GM19025 (cell line): ENCODE measurements around the gene GRIA4.
"Not testable (repeated sequence)": the region's sequence is repeated elsewhere in the genome, so short reads cannot be mapped to it uniquely, and the experiment has no call there.

Experiments used
- ATAC-seq: cut with Tn5 transposase; IDR thresholded peaks from one replicate; pipeline ENCODE4 v1.9.1; 2021; ENCODE audit warnings: mild to moderate bottlenecking, low read depth, moderate library complexity; ENCODE audit not compliant: unreplicated experiment

GRIA4 gene

DNA sequence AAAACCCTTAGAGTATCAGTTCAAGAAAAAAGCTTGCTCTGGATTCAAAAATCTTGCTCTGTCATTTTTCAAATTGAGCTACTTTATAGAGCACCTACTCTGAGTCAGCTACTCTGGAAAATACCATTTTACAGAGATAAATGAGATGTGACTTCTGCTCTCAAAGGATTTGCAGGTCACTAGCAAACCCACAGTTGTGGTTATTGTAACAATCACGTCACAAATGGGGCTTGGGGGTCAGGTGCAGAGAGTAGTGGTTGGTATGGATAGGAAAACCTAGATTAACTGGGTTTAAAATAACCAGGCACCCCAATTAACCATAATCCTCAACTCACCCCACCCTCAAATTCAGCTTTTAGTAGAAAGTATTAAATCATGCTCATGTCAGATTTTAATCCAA, 359.9 kb downstream of the GRIA4 start:
- ATAC-seq, result no peak

DNA sequence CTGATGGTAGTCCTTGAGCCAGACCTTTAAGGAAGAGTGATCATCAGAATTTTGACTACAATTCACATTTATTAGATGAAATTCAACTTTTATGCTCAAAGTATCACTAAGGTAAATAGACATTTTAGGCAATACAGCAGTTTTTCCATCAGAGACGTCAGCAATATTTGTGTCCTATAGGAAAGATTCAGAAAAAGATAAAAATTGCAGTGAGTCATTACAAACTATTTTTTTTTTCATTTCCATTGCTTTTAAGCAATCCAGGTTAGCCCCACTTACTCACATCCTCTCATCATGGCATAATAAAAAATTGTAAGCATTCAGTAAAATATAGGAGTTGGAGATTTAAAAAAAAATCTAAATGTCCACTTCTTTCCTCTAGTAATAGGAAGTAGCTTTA, 365.3 kb downstream of the GRIA4 start:
- ATAC-seq, result no peak

DNA sequence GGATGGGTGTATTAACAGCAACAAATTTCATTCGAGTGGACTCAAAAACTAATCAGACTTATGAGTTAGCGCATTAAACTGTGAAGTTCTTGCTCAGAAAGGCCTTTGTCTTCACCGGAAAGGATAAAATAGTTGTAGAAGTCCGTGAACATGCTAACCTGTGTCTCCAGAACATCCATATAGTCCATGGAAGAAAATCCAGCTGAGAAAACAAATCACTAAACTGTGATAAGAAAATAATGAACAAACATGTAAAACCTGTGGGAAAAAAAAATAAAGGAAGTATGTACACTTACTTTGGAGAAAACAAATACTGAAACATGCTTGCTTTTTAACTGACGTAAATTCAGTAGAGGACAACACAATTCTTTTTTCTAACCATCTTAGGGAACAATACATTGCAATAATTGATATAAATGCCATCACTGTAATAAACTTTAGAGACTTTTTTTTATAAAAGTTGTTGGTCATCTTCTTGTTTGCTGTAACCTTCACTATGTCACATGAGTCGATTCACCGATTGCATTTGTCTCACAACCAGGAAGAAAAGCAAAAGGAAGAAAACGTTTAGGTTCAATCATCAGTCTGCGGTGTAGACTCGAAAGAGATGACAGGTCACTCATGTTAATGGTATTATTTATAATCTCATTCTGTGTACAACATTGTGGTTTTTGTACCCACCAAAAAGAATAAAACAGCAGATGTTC, 370.3 kb downstream of the GRIA4 start:
- no peak for ATAC-seq

DNA sequence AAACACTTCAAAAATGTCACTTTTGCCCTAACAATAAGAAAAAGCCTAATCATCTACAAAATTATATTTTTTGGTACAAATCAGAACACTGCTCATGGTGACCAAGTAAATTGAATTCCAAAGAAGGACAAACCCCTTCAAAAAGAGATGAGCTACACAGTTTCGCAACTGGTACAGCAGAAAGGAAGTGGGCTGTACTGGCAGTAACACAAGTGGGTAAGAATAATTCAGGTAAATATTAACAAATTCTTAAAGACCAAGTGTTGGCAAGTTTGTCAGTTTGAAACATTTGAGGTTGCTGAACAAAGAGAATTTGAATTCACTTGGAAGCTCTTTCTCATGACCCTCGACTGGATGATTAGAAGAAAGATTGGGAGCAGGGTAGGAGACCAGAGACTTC, 376.7 kb downstream of the GRIA4 start:
- no peak for ATAC-seq

DNA sequence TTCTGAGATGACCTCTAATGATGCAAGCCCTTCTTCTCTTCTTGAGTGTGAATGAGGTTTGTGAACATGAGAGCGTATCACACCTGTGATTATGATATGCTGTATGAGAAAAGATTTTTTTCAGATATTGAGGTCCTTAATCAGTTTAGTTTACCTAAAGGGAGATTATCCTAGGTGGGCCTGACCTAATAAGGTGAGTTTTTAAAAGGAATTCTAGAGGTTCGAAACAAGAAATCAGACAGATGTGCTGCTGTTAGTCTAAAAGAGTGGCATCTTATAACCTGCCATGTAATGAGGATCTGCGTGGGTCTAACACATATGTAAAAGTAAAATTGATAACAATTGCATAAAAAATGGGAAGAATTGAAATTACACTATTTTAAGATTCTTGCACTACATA, 378.3 kb downstream of the GRIA4 start:
- no peak for ATAC-seq

DNA sequence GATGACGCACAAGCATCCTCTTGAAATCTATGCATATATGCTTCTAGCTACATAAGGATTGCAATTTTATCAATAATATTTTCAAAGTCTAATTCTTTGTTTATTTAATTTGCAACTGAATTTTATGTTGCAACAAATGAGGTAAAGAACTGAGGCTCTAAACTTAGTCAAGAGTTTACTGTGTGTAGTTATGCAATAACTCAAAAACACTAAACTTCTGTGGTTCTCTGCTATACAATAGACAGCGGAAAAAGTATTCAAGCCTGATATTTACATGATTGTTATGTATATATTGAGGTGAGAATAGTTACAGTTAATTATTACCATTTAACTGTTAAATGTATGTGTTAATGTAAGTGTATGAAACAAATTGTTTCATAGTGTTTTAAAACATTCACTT, 379.3 kb downstream of the GRIA4 start:
- ATAC-seq, result no peak

DNA sequence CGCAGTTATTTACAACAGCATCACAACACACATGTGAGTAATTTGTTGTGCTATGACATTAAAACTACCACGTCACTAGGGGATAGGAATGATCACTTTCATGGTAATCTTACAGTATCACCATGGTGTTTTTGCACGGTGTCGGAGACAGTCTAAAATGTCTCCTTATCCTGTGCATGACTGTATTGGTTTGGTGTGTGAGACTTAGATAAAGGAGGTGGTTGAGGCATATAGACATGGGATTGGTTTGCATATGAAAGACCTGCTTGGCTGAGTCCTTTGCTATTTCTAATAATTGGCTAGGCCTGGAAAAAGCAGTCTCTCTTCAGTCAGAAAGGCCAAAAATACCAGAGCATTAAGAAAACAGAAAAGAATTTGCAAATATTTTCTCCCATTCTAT, 382.0 kb downstream of the GRIA4 start:
- ATAC-seq, result no peak

DNA sequence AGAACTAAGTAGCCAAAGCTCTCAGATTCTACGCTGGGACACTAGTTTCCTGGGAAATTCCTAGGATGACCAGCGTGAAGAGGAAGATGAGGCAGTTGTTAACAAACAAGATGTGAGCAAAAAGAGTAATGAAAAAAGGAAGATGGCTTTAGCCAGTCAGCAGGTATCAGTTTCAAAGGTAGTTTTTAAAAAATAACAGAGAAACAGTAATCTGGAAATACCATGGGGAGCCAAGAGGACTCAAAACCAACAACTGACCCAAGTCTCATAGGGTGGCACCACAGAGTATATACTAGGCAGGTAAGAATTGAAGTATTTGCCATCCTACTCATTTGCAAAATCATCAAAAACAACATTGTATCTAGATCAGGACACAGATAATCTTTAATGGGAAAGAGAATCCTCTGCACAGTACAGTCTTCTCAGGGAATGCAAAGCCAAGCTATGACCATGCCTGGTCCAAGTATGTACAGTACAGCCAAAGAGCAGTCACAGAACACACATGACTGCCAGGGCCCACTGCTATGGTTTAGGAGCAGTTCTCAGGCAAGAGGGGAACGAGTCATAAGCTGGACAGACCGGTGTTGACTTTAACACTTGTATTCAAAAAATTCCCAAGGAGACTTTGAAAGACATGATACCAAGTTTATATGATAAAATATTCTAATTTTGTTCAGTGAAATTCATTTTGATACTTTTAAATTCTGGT, 391.6 kb downstream of the GRIA4 start:
- ATAC-seq, result no peak

DNA sequence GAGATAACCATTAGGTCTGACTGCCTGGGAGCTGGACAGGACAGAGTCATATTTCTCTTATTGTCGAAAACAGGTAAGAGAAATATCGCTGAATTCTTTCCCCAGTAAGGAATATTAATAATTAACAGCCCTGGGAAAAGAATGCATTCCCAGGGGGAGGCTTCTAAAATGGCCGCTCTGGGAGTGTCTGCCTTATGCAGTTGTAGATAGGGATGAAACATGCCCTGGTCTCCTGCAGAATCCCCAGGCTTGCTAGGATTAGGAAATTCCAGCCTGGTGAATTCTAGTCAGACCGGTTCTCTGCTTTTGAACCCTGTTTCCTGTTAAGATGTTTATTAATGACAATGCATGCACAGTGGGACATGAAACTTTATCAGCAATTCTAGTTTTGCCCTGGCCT, 393.2 kb downstream of the GRIA4 start:
- ATAC-seq, result not testable (repeated sequence)

DNA sequence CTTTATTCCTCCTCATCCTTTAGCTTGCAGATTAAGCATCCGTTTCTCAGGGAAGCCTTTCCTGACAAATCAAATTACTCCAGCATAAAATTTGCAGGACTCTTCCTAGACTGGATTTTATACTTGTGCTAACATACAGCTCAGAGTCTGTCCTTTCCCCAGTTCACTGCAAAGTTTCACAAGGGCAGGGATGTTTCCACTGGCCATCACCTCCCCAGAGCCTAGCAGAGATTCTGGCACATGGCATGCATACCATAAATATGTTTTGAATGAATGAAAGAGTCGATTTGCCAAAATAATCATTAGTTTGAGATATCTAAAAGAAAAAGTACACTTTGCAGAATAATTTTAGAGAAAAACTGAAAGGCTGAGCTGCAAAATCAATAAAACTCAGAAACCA, 401.6 kb downstream of the GRIA4 start:
- ATAC-seq, result no peak

DNA sequence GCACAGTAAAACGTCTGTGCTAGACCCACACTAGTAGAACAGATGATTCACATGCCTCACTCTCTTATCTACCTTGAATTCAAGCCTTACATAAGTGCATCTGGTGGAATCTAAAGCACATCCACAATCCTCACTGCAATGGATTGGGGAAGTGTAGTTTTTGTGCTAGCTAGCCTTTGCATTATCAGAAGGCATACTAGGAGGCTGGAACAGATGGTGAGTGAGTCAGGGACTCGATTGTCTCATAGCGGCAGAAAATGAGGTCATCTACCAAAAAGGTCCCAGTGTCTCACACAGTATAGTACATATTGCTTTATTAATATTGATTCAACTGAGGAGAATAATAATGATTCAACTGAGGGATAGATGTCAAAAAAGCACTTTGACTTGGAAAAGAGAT, 402.9 kb downstream of the GRIA4 start:
- ATAC-seq, result no peak

DNA sequence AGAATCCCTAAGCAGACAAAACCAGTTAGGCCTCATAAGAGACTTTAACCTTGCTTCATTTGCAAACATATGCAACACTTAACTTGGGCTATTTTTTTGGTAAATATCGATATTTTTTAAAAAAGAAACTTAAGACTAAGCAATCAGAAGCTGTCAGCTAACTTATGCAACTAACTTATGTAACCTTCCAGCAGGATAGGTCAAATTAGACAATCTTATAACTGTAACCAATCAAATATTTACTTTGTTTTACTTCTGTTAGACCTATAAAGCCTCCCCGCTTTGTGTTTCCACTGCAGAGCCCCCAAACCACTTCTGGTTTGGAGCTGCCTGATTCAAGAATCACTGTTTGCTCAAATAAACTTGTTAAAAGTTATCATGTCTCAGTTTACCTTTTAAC, 404.2 kb downstream of the GRIA4 start:
- ATAC-seq, result no peak

DNA sequence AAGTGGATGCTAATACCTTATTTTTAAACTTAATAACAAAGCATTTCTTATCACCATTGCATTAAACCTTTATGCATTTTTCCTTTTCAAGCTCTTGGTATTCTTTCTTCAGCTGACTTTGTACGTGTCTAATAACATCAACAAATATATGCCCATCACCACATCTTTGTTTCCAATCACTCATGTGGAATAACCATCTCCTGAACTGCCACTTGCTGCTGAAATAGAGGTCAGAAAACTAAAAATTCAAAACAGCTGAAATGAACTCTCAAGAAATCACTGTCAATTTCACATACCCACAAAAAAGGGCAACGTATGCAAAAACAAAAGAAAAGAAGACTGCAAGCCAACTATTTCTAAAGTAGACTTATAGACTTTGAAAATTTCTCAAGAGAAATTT, 404.7 kb downstream of the GRIA4 start:
- no peak for ATAC-seq

DNA sequence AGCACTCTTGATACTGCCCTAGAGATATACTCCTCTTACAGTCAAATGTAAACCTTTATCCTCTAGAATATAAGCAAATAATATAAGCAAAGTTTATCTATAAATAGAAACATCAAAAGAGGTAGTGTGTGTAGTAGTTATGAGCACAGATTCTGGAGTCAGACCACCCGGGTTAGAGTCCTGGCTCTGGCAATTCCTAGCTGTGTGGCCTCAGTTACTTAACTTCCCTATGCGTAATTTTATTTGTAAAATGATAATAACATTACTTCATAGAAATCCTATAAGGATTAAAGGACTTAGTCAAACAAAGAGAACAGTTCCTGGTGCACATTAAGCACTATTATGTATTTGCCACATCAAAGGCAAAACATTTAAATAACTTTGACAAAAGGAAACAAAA, 405.2 kb downstream of the GRIA4 start:
- no peak for ATAC-seq

DNA sequence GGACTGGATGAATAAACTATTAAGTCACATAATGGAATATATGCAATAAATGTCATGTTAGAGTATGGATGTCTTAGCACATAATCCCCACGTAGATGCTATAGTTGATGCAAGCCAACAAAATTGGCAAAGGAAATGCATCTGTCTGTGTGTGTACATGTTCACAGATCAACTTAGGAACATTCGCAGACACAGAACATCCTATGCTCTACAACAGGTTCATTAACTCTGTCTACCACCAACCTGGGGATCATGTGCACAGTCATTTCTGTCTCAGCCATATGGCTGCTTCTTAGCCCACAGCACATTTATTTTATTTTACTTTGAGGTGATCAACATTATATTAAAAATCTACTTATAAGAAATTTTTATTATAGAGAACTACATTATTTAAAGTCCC, 407.2 kb downstream of the GRIA4 start:
- ATAC-seq, result no peak

DNA sequence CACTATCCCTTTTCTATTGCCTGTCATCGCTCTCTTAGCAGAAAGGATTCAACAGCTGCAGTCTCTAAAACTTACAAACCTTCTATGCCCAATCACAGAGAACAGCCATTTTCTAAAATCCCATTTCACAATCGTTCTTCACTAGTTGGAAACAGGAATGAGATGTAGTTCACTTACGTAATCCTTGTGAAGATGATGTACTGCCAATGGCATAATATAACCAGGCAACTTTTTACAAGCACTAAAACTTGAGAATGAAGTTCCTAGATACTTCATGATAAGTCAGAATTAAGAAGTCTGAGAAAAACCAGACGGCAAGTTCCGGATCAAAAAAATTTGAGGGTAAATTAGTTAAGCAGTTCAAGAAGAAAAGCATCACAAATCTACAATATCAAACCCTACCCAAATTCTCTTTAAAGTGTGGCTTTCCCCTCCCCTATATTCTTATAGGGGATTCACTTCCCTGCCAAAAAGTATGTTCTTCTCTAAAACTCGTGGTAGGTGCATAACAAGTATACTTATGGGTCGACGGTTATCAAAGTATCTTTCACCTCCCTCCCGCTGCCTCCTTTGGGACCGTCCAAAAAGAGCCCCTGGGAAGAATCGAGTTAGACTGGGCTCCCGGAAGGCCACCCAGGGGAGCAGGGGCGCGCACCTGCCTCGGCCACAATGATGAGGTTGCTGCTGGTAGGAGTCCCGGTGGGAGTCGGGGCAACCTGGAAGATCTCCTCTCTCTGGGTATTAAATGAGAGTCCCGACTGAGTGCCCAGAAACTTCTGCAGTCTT, 411.5 kb downstream of the GRIA4 start:
- ATAC-seq, result peak; percentile 3

DNA sequence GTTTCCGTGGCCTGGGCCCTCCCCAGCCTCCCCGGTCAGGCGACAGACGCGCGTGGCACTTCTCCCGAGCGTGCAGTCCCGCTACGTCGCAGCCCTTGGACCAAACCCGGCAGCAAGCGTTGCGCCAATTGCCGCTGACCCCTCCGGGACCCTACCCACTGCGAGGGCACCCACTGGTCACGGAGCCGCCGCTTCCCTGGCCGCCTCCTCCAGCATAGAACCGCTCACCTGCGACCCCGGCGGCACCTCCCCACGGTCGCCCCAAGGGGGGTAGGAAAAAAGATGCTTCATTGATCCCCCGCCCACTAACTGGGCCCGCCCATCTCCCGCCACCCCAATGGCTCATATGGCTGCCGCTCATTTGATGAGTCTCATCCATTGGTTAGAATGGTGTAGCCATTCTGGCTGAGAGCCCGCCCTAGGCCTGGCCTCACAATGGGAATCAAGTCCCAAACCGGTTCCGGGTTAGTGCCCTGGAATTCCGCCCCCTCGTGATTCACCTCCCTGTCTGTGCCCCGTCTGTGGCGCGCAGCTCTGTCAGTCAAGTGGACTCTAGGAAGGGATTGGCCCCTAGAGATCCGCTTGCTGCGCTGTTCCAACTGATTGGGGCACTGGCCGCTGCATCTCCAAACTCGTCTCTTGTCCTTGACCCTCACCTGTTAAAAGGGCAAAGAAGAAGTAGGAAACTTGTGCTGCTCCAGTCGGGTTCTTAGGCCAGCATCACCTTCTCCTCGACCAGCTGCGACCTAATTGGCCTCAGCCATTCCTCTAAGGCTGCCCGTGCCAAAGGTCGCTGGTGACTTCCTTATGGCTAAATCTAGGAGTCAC, 412.3 kb downstream of the GRIA4 start, which contains the start of gene MSANTD4:
Gene MSANTD4, minus strand, starts transcription at position 274 of the 828 bp plus-strand sequence. CDS start 11,323 bp downstream, outside the sequence.
- ATAC-seq, result peak; percentile 96

DNA sequence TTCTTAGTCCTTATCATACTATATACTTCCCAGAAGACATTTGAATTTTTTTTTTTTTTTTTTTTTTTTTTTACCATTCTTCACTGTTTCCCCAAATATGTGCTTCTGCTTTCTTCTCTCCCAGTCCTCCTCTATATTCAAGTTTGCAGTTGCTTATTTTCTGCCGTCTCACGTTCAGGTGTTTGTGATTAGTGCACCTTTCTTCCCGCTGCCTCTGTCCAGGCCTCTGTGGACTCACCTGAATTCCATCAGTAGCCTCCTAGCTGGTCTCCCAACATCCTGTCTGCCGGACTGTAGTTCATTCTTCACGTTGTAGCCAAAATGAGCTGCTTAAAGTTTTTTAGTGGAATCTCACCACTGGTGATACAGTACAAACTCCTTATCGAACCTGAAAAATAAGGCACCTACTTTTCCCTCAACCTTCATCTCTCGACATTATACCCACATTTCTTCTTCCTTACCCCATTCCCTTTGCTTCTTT, 413.0 kb downstream of the GRIA4 start:
- no peak for ATAC-seq

DNA sequence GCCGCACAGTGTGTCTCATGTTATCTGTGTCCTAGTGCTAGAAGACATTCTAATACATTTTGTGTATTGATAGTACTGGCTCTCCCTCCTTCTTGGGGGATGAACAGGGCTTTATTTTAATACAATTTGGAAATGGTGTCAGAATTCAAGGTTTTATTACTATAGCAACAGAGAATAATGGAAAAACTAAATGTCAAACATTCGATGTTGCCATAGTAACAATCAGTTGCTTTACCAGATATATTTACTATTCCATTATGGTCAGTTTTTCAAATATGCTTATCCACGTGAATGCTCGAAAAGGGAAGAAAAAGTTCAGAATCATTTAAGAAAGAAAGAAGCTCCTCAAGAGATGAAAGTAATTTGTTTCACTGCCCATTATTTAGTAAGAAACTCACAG, 420.7 kb downstream of the GRIA4 start:
- no peak for ATAC-seq

DNA sequence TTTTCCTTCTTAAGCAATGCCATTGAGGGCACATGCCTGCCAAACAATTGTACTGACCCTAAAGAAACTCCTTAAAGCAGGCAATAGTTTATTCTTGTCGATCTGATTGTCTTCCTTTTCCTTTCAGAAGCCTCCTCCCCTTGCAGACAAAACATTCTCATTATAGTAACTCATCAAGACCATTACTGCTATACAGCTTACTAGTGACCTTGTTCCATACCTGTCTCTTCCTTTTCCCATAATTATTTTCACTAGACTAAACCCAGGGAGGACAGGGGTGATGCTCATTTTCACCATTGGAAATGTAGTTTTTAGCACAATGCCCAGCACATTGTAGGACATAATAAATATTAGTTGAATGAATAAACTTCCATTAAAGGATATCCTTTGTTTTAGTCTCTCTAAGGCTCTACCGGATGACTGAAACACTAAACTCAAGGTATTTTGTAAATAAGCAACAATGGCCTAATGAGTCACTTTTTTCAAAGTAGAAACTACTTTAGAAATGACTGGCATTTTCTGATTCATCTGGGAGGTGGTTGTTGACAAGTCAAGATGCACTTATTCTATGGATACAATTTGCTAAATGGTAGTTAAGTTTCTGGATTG, 421.4 kb downstream of the GRIA4 start:
- ATAC-seq, result no peak
